CD4-positive, alpha-beta memory T cell (primary cell): ENCODE measurements around the gene PKN1. TPM values are rescaled to one million over a fixed set of nuclear protein-coding genes. Genes with fewer than 3 reads are reported as not detected.

ENCODE experiments used
- CTCF ChIA-PET: fragments of 350-600 bp; sonication (Branson Sonifier 250); formaldehyde crosslinking; loops from one replicate; lab custom pipeline; 2021; ENCODE audit warnings: inconsistent platforms; ENCODE audit not compliant: partially characterized antibody; lab: Charles Lee
- POLR2A ChIA-PET: fragments of 350-600 bp; sonication (Branson Sonifier 250); formaldehyde crosslinking; loops from one replicate; lab custom pipeline; 2021; ENCODE audit not compliant: partially characterized antibody; lab: Charles Lee
- DNase-seq, 5 donors: peaks; one replicate each; pipeline versions ENCODE4 v3.0.0 to v3.0.0-alpha.2; 2020 to 2022; ENCODE audit warnings: mixed read lengths in 1 of 5
- H3K27ac ChIP-seq: one replicate; pipeline ENCODE4 v1.7.0; 2013; ENCODE audit warnings: low read depth, low read length
- H3K27me3 ChIP-seq: 2 replicates; pipeline ENCODE4 v1.7.0; 2013; ENCODE audit warnings: mild to moderate bottlenecking, low read length, moderate library complexity; ENCODE audit not compliant: insufficient read depth
- H3K36me3 ChIP-seq: 2 replicates; pipeline ENCODE4 v1.7.0; 2013; ENCODE audit warnings: mild to moderate bottlenecking, low read length, moderate library complexity; ENCODE audit not compliant: insufficient read depth
- H3K4me1 ChIP-seq: 2 replicates; pipeline ENCODE4 v1.7.0; 2013; ENCODE audit warnings: mild to moderate bottlenecking, low read length, moderate library complexity; ENCODE audit not compliant: insufficient read depth
- H3K4me3 ChIP-seq, 2 donors: one replicate each; pipeline ENCODE4 v1.7.0; 2013; ENCODE audit warnings: low read length in 2 of 2, mild to moderate bottlenecking in 1 of 2
- H3K9me3 ChIP-seq, 2 donors: one replicate each; pipeline ENCODE4 v1.7.0; 2013; ENCODE audit warnings: low read length in 2 of 2, control low read depth in 1 of 2; ENCODE audit not compliant: control insufficient read depth in 1 of 2
- H3K27ac Mint-ChIP-seq, 7 donors: one replicate each; pipeline ENCODE4 v1.8.0; 2020 to 2021; ENCODE audit warnings: mixed read lengths in 7 of 7, mild to moderate bottlenecking in 6 of 7, inconsistent platforms in 3 of 7, moderate library complexity in 3 of 7
- H3K27me3 Mint-ChIP-seq, 2 donors: one replicate each; pipeline ENCODE4 v1.8.0; 2020 to 2021; ENCODE audit warnings: mixed read lengths in 2 of 2
- H3K36me3 Mint-ChIP-seq, 2 donors: one replicate each; pipeline ENCODE4 v1.8.0; 2020 to 2021; ENCODE audit warnings: mixed read lengths in 2 of 2, inconsistent platforms in 1 of 2, mild to moderate bottlenecking in 1 of 2
- H3K4me1 Mint-ChIP-seq, 4 donors: one replicate each; pipeline ENCODE4 v1.8.0; 2020 to 2021; ENCODE audit warnings: mixed read lengths in 4 of 4, mild to moderate bottlenecking in 1 of 4
- H3K4me3 Mint-ChIP-seq, 8 donors: one replicate each; pipeline ENCODE4 v1.8.0; 2020 to 2021; ENCODE audit warnings: mixed read lengths in 8 of 8, mild to moderate bottlenecking in 7 of 8, moderate library complexity in 6 of 8, inconsistent platforms in 3 of 8
- H3K9me3 Mint-ChIP-seq, 8 donors: one replicate each; pipeline ENCODE4 v1.8.0; 2020 to 2021; ENCODE audit warnings: mixed read lengths in 8 of 8, mild to moderate bottlenecking in 5 of 8, inconsistent platforms in 3 of 8, moderate library complexity in 1 of 8
- intact Hi-C: fragments of 100-400 bp; cut with micrococcal nuclease; formaldehyde crosslinking; loops from one replicate; pipeline ENCODE4 v1.15.1; 2023
- polyA plus RNA-seq, 2 donors: library from polyadenylated mRNA; unstranded; fragments of 300-500 nt; fragmentation: Illumina TruSeq; gene quantifications; one replicate each; pipeline ENCODE4 v1.2.3, GENCODE V29; 2021
- total RNA-seq, 2 experiments: library from RNA; stranded (reverse); gene quantifications; one replicate each; pipeline ENCODE4 v1.2.3, GENCODE V29; 2021

Gene PKN1
- total and polyA plus RNA-seq, 4 experiments from 2014 or later, result 41.5 to 205 (median 138) TPM

GRCh38 chr19:14473978-14474578 is 41.0 kb downstream of the PKN1 start:
- H3K4me3 ChIP-seq, result no peak overlapping the region
- peaks cover 26% of the 10 kb centered on the region for H3K36me3 ChIP-seq
- ChIA-PET CTCF (no interaction called here), POLR2A (no interaction called here)
- intact Hi-C loops, result loop anchor here (5.0 kb wide), 1 partner anchor 57 kb away; the partner anchor contains the start of gene DDX39A
- Mint-ChIP-seq H3K36me3 (peaks cover 13 to 22% of the 10 kb centered on the region in 2 donors), H3K27me3 (peaks cover 7 to 20% of the 10 kb centered on the region in 2 donors), H3K4me3 (peak overlapping the region in 5 of 8 donors; percentile 12 to 62 (median 44)), H3K9me3 (no peaks in the 10 kb centered on the region), H3K4me1 (peaks cover 14 to 35% (median 25%) of the 10 kb centered on the region in 4 donors), H3K27ac (peak overlapping the region in 2 of 7 donors; percentile 35 to 76)
- peaks cover 14% of the 10 kb centered on the region for H3K27me3 ChIP-seq
- no peaks in the 10 kb centered on the region for H3K9me3 ChIP-seq
- H3K4me1 ChIP-seq, result peaks cover 36% of the 10 kb centered on the region
- DNase-seq, result no peak
- H3K27ac ChIP-seq, result no peak overlapping the region

- POLR2A ChIA-PET, result no interaction called here
- Mint-ChIP-seq H3K27me3 (peaks cover 7 to 20% of the 10 kb centered on the region in 2 donors), H3K4me1 (peaks cover 14 to 35% (median 25%) of the 10 kb centered on the region in 4 donors)
These were observed 41.7 kb downstream of the PKN1 start for GRCh38 chr19:14474827-14475226.

GRCh38 chr19:14475251-14476073 is 42.4 kb downstream of the PKN1 start, which contains the start of gene PTGER1:
Gene PTGER1, minus strand, starts transcription at chr19:14475354. Its CDS starts 1,034 bp downstream, at chr19:14474320.
- Histone ChIP-seq H3K4me3 (no peak within 1 kb of the TSS), H3K27me3 (peaks cover 14% of the 10 kb centered on the region), H3K4me1 (peaks cover 42% of the 10 kb centered on the region), H3K9me3 (no peaks in the 10 kb centered on the region), H3K36me3 (peaks cover 14% of the 10 kb centered on the region), H3K27ac (no peak within 1 kb of the TSS)
- DNase-seq, result peak in 1 of 5 donors; percentile 60
- H3K36me3 Mint-ChIP-seq, result peaks cover 9 to 13% of the 10 kb centered on the region in 2 donors
- peak within 1 kb of the TSS in 5 of 7 donors; percentile 35 to 90 (median 76) for H3K27ac Mint-ChIP-seq
- peaks cover 14 to 35% (median 25%) of the 10 kb centered on the region in 4 donors for H3K4me1 Mint-ChIP-seq
- intact Hi-C loops, result no loop called here
- H3K4me3 Mint-ChIP-seq, result peak within 1 kb of the TSS in 6 of 8 donors; percentile 12 to 62 (median 46)
- ChIA-PET CTCF (interaction anchor here (1.0 kb wide), 1 partner anchor 57 kb away, joined by 3 read pairs; no protein-coding TSS in a partner anchor), POLR2A (no interaction called here)
- H3K27me3 Mint-ChIP-seq, result peaks cover 7 to 20% of the 10 kb centered on the region in 2 donors
- H3K9me3 Mint-ChIP-seq, result no peaks in the 10 kb centered on the region

More at GRCh38 chr19:14474827-14475226, 41.7 kb downstream of the PKN1 start:
- peak overlapping the region in 1 of 7 donors; percentile 59 for H3K27ac Mint-ChIP-seq
- no peak for DNase-seq
- Histone ChIP-seq H3K36me3 (peaks cover 19% of the 10 kb centered on the region), H3K27me3 (peaks cover 14% of the 10 kb centered on the region), H3K27ac (no peak overlapping the region), H3K4me1 (peaks cover 36% of the 10 kb centered on the region), H3K9me3 (no peaks in the 10 kb centered on the region), H3K4me3 (no peak overlapping the region)
- H3K36me3 Mint-ChIP-seq, result peaks cover 12 to 16% of the 10 kb centered on the region in 2 donors
- intact Hi-C loops, result loop anchor here (5.0 kb wide), 1 partner anchor 58 kb away; the partner anchor contains the start of gene DDX39A
- no peaks in the 10 kb centered on the region for H3K9me3 Mint-ChIP-seq
- H3K4me3 Mint-ChIP-seq, result peak overlapping the region in 5 of 8 donors; percentile 21 to 62 (median 48)
- CTCF ChIA-PET, result interaction anchor here (1.0 kb wide), 1 partner anchor 58 kb away, joined by 3 read pairs; no protein-coding TSS in a partner anchor

GRCh38 chr19:14476327-14476672 is 43.2 kb downstream of the PKN1 start:
- intact Hi-C loops, result no loop called here

GRCh38 chr19:14476673-14477401 is 43.7 kb downstream of the PKN1 start:
- Mint-ChIP-seq H3K27ac (peak overlapping the region in 4 of 7 donors; percentile 10 to 90 (median 48)), H3K4me3 (peak overlapping the region in 1 of 8 donors; percentile 47), H3K9me3 (no peaks in the 10 kb centered on the region), H3K4me1 (peaks cover 15 to 35% (median 24%) of the 10 kb centered on the region in 4 donors), H3K27me3 (peaks cover 7 to 20% of the 10 kb centered on the region in 2 donors), H3K36me3 (peaks cover 8 to 11% of the 10 kb centered on the region in 2 donors)
- CTCF ChIA-PET, result interaction anchor here (1.7 kb wide), 1 partner anchor 28 kb away, joined by 5 read pairs; no protein-coding TSS in a partner anchor
- POLR2A ChIA-PET, result no interaction called here
- peak; percentile 32 to 84 (median 43) for DNase-seq
- no peak overlapping the region for H3K27ac ChIP-seq
- intact Hi-C loops, result no loop called here
- H3K27me3 ChIP-seq, result peaks cover 14% of the 10 kb centered on the region
- H3K36me3 ChIP-seq, result peaks cover 10% of the 10 kb centered on the region
- no peaks in the 10 kb centered on the region for H3K9me3 ChIP-seq
- no peak overlapping the region for H3K4me3 ChIP-seq
- H3K4me1 ChIP-seq, result peaks cover 40% of the 10 kb centered on the region

More at GRCh38 chr19:14476327-14476672, 43.2 kb downstream of the PKN1 start:
- CTCF ChIA-PET, result no interaction called here
- no peak overlapping the region for H3K4me3 ChIP-seq
- DNase-seq, result no peak
- Mint-ChIP-seq H3K27me3 (peaks cover 7 to 20% of the 10 kb centered on the region in 2 donors), H3K27ac (peak overlapping the region in 4 of 7 donors; percentile 10 to 90 (median 73)), H3K9me3 (no peaks in the 10 kb centered on the region), H3K36me3 (peaks cover 8 to 9% of the 10 kb centered on the region in 2 donors), H3K4me3 (peak overlapping the region in 1 of 8 donors; percentile 52), H3K4me1 (peaks cover 14 to 35% (median 25%) of the 10 kb centered on the region in 4 donors)
- H3K27ac ChIP-seq, result no peak overlapping the region
- no peaks in the 10 kb centered on the region for H3K9me3 ChIP-seq
- H3K4me1 ChIP-seq, result peaks cover 42% of the 10 kb centered on the region
- H3K27me3 ChIP-seq, result peaks cover 14% of the 10 kb centered on the region
- H3K36me3 ChIP-seq, result peaks cover 10% of the 10 kb centered on the region
- POLR2A ChIA-PET, result no interaction called here

GRCh38 chr19:14477418-14478112 is 44.5 kb downstream of the PKN1 start:
- H3K27ac Mint-ChIP-seq, result no peak overlapping the region
- Histone ChIP-seq H3K4me3 (no peak overlapping the region), H3K9me3 (no peaks in the 10 kb centered on the region), H3K36me3 (peaks cover 10% of the 10 kb centered on the region), H3K27me3 (peaks cover 14% of the 10 kb centered on the region), H3K4me1 (peaks cover 33% of the 10 kb centered on the region), H3K27ac (no peak overlapping the region)
- H3K36me3 Mint-ChIP-seq, result peaks cover 6 to 15% of the 10 kb centered on the region in 2 donors
- no peaks in the 10 kb centered on the region for H3K9me3 Mint-ChIP-seq
- intact Hi-C loops, result no loop called here
- peaks cover 16 to 31% (median 22%) of the 10 kb centered on the region in 4 donors for H3K4me1 Mint-ChIP-seq
- no peak for DNase-seq
- POLR2A ChIA-PET, result interaction anchor here (1.2 to 2.7 kb wide), 2 partner anchors 18 to 57 kb away, joined by 4 to 6 read pairs; partner anchors contain the start of gene GIPC1
- no peak overlapping the region for H3K4me3 Mint-ChIP-seq
- CTCF ChIA-PET, result interaction anchor here (1.7 to 4.3 kb wide), 4 partner anchors 10 to 47 kb away, joined by 5 to 44 read pairs (median 18); partner anchors contain the start of gene PKN1
- peaks cover 7 to 20% of the 10 kb centered on the region in 2 donors for H3K27me3 Mint-ChIP-seq
